HG03558 (cell line): ENCODE measurements around the gene MTLN.
"Not testable (repeated sequence)": the region's sequence is repeated elsewhere in the genome, so short reads cannot be mapped to it uniquely, and the experiment has no call there.

Source experiments
- ATAC-seq: cut with Tn5 transposase; IDR thresholded peaks from one replicate; pipeline ENCODE4 v1.9.1; 2021; ENCODE audit warnings: moderate number of reproducible peaks; ENCODE audit not compliant: unreplicated experiment; ENCODE audit errors: extremely low read depth

MTLN gene

GRCh38 chr2:110204408-110205385, 7.7 kb downstream of the MTLN start, which contains the start of gene NPHP1:
NPHP1 (minus strand) TSS chr2:110205013; CDS start chr2:110204968, 45 bp downstream.
- peak; percentile 60 for ATAC-seq

DNA sequence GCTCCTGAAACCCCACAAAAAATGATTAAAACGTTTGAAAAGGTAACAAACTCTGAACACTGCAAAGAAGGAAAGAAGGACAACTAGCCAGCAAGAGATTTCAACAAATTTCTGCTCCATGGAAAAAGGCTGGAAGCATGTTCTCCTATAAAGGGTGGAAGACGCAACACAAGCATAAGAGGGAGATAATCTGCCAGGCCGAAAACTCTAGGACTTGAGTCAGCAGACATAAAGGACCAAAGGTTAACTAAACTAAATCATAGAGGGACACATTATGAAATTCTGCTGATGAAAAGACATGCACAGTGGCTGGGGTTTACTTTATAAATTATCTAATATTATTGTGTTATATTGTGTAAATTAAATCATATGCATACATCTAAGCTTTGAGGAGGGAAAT, 14.3 kb downstream of the MTLN start:
- no peak for ATAC-seq

GRCh38 chr2:110197452-110197851, 14.9 kb downstream of the MTLN start:
- no peak for ATAC-seq

- not testable (repeated sequence) for ATAC-seq
Observed at GRCh38 chr2:110190169-110190568, 22.2 kb downstream of the MTLN start.

GRCh38 chr2:110182449-110182848, 29.9 kb downstream of the MTLN start:
- ATAC-seq, result no peak

DNA sequence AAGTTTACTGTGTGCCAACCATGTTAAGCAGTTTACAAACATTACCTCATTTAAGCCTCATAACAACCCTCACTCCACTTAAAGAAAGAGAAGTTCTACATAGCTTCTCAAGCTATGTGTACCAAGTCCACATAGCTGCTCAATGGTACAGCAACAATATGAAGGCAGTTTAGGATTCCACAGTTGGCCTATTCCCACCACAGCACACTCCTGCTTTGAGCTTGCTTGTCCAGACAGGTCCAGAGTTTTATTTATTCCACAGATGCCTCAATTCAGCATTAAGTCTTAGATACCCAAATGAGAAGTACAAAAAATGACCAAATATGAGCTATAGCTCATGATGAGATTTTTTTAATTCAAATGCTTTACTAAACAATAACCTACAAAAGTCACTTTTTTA, 32.3 kb downstream of the MTLN start:
- no peak for ATAC-seq

GRCh38 chr2:110173523-110173922, 38.8 kb downstream of the MTLN start:
- ATAC-seq, result no peak

GRCh38 chr2:110172506-110172905, 39.8 kb downstream of the MTLN start:
- ATAC-seq, result no peak

- ATAC-seq, result no peak
Observed at GRCh38 chr2:110170102-110170501, 42.2 kb downstream of the MTLN start.

- ATAC-seq, result no peak
Observed at GRCh38 chr2:110167326-110168000, 44.9 kb downstream of the MTLN start.

DNA sequence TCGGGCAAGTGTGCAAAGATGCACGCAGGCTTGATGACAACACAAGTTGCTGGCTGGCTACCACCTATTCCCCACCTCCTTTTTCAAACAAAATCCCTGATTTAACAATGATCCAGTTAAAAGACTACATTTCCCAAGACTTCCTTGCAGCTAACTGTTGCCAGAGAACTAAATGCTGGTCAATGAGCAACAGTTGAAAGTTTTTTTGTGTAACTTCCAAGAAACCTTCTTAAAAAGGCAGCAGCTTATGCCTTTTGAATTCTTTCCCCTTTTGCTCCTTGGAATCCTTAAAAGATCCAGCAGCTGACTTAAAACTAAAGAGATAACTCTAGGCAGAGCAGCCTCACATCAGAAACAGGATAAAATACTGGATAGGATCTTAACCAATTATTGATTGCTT, 46.1 kb downstream of the MTLN start:
- no peak for ATAC-seq
